Measurements from ENCODE around the gene CERKL. TPM values are rescaled to one million over a fixed set of nuclear protein-coding genes. Genes with fewer than 3 reads are reported as not detected.

Gene CERKL
- total RNA-seq, 1 donor from 2014 or later = not detected

DNA sequence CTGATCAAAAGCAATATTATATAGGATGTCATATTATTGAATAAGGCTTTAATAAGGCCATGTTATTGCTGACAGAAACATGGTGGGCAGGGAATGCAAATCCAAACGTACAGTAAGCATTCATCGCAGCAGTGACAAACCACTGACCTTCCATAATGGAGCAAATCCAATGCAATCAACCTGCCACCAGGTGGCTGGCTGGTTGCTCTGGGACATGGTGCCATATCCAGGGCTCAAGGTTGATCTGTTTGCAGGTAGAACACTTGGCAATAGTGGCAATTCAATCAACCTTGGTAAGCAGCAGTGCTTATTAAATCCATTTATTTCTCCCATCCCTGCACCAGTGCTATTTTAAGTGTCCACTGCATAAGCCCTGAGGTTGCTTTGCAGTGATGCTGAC, 75.4 kb downstream of the CERKL start:
- TF ChIP-seq, protein P1, sequence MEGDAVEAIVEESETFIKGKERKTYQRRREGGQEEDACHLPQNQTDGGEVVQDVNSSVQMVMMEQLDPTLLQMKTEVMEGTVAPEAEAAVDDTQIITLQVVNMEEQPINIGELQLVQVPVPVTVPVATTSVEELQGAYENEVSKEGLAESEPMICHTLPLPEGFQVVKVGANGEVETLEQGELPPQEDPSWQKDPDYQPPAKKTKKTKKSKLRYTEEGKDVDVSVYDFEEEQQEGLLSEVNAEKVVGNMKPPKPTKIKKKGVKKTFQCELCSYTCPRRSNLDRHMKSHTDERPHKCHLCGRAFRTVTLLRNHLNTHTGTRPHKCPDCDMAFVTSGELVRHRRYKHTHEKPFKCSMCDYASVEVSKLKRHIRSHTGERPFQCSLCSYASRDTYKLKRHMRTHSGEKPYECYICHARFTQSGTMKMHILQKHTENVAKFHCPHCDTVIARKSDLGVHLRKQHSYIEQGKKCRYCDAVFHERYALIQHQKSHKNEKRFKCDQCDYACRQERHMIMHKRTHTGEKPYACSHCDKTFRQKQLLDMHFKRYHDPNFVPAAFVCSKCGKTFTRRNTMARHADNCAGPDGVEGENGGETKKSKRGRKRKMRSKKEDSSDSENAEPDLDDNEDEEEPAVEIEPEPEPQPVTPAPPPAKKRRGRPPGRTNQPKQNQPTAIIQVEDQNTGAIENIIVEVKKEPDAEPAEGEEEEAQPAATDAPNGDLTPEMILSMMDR (IDR thresholded peaks at IDR 0.05) = no peak
- DNase-seq (ENCODE audit: low spot score) = no peak
- peaks cover 4% of the 10 kb centered on the region for H3K4me1 Mint-ChIP-seq (ENCODE audit: low read depth)
- no peaks in the 10 kb centered on the region for H3K27me3 Mint-ChIP-seq (ENCODE audit: low read depth)
- no peaks in the 10 kb centered on the region for H3K36me3 Mint-ChIP-seq (ENCODE audit: low read depth)
- H3K4me3 Mint-ChIP-seq (ENCODE audit: unreplicated experiment) = no peak overlapping the region
- no peak overlapping the region for H3K27ac Mint-ChIP-seq (ENCODE audit: unreplicated experiment)
- no peaks in the 10 kb centered on the region for H3K9me3 Mint-ChIP-seq (ENCODE audit: low read depth)

DNA sequence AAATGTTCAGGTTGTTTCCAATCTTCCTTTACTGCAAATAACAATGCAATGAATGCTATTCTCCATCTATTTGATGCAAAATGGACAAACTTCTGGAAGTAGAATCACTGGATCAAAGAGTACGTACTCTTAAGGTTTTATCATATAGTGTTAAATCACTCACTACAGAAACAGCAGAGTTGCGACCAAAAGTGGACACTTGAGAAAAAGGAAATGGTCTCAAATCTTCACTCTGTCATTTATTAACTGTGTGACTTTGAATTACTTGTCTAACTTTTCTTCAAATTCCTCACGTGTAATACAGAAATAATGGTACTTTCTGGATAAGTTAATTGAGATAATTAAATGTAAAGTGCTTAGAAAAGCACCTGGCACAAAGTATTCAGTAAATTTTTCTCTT, 78.1 kb downstream of the CERKL start:
- no peaks in the 10 kb centered on the region for H3K36me3 Mint-ChIP-seq (ENCODE audit: low read depth)
- no peaks in the 10 kb centered on the region for H3K9me3 Mint-ChIP-seq (ENCODE audit: low read depth)

DNA sequence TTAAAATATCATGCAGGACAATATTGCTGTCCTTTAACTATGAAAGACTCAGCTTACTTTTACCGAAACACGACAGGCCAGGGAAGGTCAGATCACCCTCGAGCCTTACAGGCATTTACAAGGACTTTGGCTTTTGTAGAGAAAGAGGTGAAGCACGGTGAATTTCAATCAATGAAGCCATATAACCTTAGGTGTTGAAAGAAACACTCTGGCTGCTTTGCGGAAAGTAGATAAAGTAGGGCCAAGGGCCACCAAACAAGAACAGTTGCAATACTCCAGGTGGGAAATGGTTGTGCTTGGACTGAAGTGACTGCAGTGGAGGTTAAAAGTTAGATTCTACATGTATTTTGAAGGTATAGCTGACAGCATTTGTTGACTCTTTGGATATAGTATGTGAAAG, 80.5 kb downstream of the CERKL start:
- Mint-ChIP-seq H3K4me1 (ENCODE audit: low read depth) (no peaks in the 10 kb centered on the region), H3K4me3 (ENCODE audit: unreplicated experiment) (no peak overlapping the region), H3K36me3 (ENCODE audit: low read depth) (no peaks in the 10 kb centered on the region), H3K27me3 (ENCODE audit: low read depth) (no peaks in the 10 kb centered on the region), H3K9me3 (ENCODE audit: low read depth) (no peaks in the 10 kb centered on the region), H3K27ac (ENCODE audit: unreplicated experiment) (no peak overlapping the region)
- TF ChIP-seq, protein P1 (IDR thresholded peaks at IDR 0.05) = no peak
- DNase-seq (ENCODE audit: low spot score) = no peak

More for the DNA sequence above, 78.1 kb downstream of the CERKL start:
- Mint-ChIP-seq H3K27me3 (ENCODE audit: low read depth) (no peaks in the 10 kb centered on the region), H3K4me3 (ENCODE audit: unreplicated experiment) (no peak overlapping the region), H3K27ac (ENCODE audit: unreplicated experiment) (no peak overlapping the region), H3K4me1 (ENCODE audit: low read depth) (no peaks in the 10 kb centered on the region)
- TF ChIP-seq, protein P1 (IDR thresholded peaks at IDR 0.05) = no peak
- no peak for DNase-seq (ENCODE audit: low spot score)

DNA sequence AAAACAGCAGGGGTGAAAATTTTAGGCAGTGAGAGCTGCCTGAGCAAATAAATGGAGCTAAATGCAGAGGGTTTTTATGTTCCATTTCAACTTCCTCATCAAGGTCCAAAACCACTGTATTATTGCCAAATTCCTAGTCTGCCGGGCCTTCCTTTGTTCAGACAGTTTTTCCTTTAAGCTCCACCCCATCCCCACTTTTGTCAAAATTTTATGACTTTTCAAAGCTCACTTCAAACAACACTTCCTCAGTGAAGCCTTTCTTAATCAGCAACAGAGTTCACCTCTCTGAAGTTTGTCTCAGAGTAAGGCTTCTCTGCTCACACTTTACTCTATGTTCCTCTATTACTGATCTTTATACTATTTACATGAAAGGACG, 81.3 kb downstream of the CERKL start:
- DNase-seq (ENCODE audit: low spot score) = no peak
- Mint-ChIP-seq H3K27me3 (ENCODE audit: low read depth) (no peaks in the 10 kb centered on the region), H3K4me1 (ENCODE audit: low read depth) (no peaks in the 10 kb centered on the region), H3K9me3 (ENCODE audit: low read depth) (no peaks in the 10 kb centered on the region), H3K36me3 (ENCODE audit: low read depth) (no peaks in the 10 kb centered on the region), H3K27ac (ENCODE audit: unreplicated experiment) (no peak overlapping the region), H3K4me3 (ENCODE audit: unreplicated experiment) (no peak overlapping the region)
- TF ChIP-seq, protein P1 (IDR thresholded peaks at IDR 0.05) = no peak

DNA sequence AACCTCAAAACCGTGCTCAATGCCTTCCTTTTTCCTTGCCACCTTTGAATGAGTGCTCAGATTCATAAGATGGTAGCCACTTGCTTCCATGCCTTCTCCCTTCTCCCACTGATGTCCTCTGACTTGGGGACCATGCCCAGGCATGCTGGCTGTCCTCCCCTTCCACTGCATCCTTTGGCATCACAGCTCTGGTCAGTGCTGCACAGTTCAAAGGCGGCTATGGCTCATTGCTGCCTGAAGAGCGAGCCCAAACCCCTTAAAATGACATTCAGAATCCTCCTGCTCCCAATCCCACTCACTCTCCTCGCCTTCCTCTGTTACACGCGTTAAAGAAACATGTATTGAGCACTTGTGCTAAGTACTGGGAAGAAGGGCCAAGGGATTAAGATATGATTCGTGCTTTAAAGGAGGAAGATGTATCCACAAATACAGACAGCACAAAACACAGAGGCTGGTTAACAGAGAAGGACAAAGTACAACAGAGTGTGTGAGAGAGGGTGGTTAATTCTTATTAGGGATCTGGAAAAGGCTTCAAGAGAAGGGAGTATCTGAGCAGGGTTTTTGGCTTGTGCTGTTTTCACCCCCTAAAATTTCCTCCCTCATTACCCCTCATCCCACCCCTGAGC, 81.8 kb downstream of the CERKL start:
- DNase-seq (ENCODE audit: low spot score) = no peak
- H3K27ac Mint-ChIP-seq (ENCODE audit: unreplicated experiment) = no peak overlapping the region
- H3K36me3 Mint-ChIP-seq (ENCODE audit: low read depth) = no peaks in the 10 kb centered on the region
- no peaks in the 10 kb centered on the region for H3K4me1 Mint-ChIP-seq (ENCODE audit: low read depth)
- H3K4me3 Mint-ChIP-seq (ENCODE audit: unreplicated experiment) = no peak overlapping the region
- no peaks in the 10 kb centered on the region for H3K9me3 Mint-ChIP-seq (ENCODE audit: low read depth)
- H3K27me3 Mint-ChIP-seq (ENCODE audit: low read depth) = no peaks in the 10 kb centered on the region
- TF ChIP-seq, protein P1 (IDR thresholded peaks at IDR 0.05) = no peak
